GM19043 (cell line): ENCODE measurements around the gene HERC3.
A peak's percentile ranks its signal among the peaks of the same experiment; 100 is the strongest.

Source experiments
- ATAC-seq: cut with Tn5 transposase; IDR thresholded peaks from one replicate; pipeline ENCODE4 v1.9.1; 2021; ENCODE audit warnings: low read depth; ENCODE audit not compliant: unreplicated experiment

The HERC3 gene

GRCh38 chr4:88591787-88592599 is at the start of gene HERC3:
Gene HERC3, plus strand, starts transcription at chr4:88592480. Its CDS starts 13,344 bp downstream, at chr4:88605824.
- ATAC-seq, result peak; percentile 95

DNA sequence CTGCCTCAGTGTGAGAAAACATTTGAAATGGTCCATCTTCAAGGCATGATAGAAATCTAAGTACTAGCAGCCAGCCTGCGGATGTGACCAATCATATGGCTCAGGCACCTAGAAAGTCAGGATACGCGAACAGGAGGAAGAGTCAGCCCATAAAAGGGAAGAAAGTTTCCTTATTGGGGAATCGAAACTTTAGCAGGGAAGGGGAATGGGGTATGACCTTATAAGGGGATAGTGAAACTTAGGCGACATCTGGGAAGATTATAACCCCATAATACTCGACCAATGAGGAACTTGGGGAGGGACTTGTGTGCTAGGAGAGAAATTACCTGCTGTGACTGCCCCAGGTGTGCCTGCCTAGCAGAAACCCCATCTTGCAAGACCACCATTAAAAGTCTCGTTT is 42.5 kb upstream of the HERC3 start:
- no peak for ATAC-seq

GRCh38 chr4:88567591-88567990 is 24.7 kb upstream of the HERC3 start:
- no peak for ATAC-seq

GRCh38 chr4:88570001-88570400 is 22.3 kb upstream of the HERC3 start:
- no peak for ATAC-seq

DNA sequence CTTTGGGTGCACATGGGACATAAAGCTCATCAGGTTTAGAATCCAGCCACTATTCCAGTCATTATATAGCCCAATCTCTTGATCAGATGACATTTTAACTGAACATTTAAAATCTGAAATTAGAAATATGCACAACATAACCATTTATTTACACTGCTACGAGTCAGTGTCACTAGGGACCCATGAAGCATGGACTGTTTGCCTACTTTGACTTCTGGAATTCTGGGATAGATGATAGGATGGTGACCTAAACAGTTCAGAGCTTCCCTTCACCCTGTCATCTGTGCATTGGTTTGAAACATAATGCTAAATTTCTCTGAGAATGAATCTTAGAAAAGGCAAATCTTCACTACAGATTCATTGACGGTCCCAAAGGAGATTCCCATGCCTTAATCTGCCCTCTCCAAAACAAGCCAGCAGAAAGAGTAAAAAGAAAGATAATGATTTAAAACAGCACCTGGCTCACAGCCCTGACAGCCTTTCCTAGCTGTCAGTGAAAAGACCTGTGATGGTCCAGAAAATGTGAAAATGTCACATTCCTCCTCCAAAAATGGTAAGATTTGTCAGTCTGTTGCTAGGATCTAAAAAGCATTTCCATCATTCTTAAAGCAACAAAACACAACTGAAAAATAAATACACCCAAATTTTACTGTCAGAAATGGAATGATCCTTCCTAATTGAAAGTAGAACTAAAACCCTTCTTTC is 18.9 kb upstream of the HERC3 start:
- ATAC-seq, result no peak

GRCh38 chr4:88573995-88574394 is 18.3 kb upstream of the HERC3 start:
- no peak for ATAC-seq

DNA sequence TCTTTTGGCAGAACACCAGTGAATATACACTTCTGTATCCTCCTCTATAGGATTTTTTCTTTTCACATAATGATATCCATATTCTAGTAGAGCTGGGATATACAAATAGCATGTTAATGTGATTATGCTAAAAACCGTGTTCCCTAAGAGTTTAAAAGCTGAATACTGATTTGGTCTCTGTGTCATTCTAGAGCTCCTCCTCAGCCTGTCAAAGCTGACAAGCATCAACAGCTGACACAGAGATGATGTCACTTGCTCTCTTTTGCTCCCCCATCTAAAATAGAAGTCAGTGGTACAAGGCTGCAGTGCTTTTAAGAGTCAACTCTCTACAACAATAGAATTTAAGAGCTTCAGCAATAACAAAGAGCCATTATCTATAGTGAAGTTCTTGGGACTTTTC is 17.1 kb upstream of the HERC3 start:
- ATAC-seq, result no peak

DNA sequence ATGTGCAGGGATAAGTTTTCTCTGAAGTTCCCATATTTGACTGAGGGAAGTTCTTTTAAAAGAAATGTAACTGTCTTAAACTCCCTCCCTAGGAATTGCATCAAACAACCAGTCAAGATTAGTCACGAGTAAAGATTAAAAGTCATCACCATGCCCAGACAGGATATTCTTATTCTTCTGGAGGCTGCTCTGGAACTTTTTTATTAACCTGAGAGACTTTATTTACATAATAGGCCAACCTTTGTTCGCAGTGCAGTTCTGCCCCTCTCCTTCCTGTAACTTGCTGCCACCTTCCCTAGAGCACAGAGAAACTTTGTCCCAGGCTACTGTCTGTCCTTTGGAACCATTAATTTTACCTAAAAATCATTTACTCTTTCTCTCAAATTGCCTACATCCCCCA is 9.8 kb upstream of the HERC3 start:
- no peak for ATAC-seq

DNA sequence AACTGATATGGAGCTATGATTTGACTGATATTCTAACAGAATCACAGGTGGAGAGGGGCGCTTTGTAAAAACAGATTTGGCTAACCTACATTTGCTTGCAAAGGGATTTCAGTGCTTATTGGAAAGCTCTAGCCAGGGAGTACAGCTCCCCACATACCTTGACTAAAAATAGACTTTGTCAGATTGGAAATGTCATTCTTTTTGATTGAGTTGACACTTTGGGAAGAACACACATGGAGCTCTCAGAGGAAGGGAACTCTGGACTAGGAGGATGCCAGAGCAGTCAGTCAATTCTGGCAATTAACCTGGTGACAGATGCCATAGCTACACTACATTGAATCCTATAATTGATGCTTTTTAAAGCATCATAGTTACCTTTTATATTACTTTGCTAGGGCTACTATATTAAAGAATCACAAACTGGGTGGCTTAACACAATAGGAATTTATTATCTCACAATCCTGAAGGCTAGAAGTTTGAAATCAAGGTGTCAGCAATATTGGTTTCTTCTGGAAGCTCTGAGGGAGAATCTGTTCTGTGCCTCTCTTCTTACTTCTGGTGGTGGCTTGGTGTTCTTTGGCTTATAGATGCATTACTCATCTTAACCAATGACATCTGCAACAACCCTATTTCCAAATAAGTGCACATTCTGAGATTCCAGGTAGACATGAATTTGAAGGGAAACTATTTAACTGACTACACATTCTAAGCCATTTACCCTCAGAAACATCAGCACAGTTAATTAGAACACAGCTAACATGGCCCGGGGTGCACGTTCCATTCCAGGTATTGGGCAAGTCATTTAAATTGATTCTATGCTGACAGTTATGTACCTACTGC is 8.4 kb upstream of the HERC3 start:
- ATAC-seq, result no peak

DNA sequence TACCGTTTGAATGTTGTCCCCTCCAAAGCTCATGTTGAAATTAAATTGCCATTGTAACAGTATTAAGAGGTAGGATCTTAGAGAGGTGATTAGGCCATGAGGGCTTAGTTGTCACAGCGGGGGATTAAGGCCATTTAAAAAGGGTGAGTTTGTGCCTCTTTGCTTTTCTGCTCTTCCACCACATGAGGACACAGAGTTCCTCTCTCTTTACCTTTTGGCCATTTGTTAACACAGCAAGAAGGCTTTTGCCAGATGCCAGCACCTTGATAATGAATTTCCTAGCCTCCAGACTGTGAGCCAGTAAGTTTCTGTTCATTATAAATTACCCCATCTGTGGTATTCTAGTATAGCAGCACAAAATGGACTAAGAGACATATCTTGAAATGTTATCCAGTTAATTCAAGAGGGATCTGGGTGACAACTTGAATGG is 7.8 kb upstream of the HERC3 start:
- ATAC-seq, result no peak

- ATAC-seq, result no peak
These were observed 6.4 kb upstream of the HERC3 start for GRCh38 chr4:88585917-88586316.

DNA sequence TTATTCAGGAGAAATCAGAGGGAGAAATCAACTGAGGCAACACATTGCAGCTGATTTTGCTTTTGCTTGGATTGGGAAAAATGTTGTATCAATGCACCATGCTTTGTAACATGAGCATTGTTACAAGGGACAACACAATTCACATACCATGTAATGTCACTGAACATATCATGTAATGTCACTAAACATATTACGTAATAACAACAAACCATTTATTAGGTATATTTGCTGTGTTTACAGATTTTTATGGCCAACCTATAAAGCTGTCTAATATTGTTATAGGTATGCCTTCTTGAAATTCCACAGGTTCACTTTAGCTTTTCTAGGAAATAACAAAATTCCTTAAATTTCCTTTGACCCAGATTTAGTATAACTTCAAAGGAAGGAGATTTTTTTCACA is 5.0 kb upstream of the HERC3 start:
- no peak for ATAC-seq

DNA sequence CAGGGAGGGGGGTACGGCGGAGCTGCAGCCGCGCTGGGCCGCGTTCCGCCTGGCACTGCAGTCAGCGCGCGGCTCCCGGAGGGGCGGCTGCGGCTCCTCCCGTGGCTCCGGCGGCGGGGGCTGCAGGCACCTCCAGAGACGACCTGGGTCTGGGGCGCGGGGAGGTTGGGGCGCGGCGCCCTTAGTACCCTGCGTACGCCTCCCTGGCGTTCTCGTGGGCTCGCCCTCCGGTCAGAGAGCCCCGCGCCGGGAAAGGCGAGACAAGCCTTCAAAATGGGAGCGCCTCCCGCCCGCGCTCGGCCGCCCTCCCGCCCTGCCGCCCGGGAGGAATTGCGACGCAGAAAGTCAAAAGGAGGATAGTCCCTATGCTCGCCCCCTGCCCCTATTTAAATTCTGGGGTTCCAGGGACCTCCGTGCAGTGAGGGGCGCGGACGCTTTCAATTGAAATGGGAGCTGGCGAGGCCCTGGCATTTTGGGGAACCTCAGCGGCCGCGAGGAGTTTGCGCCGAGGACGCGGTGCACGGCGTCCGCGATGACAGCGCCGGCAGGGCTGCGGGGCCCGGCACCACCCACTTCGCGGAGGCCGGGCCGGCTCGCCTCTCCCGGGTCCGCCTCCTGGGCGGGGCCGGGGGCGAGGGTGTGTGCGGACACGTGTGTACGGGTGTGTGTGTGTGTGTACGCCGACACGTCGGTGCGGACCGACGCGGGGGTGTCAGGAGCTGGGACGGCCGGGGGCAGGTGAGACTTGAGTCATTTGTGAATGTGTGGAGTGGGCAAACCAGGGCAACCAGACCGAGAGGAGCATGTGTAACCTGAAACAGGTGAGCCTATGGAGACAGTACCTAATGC is 544 bp downstream of the HERC3 start:
- ATAC-seq, result peak; percentile 65

GRCh38 chr4:88597970-88598660 is 5.8 kb downstream of the HERC3 start:
- no peak for ATAC-seq

- ATAC-seq, result no peak
These were observed 7.0 kb downstream of the HERC3 start for GRCh38 chr4:88599298-88599697.

DNA sequence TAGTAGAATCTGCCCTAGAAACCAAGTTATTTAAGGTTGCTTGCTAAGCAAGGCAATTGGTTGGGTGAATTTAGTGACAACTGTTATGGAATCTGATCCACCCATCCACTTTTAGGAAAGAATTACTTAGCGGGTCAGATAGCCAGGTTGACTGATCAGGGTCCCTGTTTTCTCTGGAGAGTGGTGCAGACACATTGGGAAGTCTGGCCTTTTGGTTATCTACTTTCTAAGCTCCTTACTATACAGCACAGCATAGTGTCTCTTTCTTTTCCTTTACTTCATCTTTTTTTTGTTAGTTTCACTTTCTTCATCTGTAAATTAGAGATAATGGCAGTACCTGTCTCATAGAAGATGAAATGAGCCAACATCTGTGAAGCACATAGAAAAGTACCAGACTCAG is 7.4 kb downstream of the HERC3 start:
- ATAC-seq, result no peak

DNA sequence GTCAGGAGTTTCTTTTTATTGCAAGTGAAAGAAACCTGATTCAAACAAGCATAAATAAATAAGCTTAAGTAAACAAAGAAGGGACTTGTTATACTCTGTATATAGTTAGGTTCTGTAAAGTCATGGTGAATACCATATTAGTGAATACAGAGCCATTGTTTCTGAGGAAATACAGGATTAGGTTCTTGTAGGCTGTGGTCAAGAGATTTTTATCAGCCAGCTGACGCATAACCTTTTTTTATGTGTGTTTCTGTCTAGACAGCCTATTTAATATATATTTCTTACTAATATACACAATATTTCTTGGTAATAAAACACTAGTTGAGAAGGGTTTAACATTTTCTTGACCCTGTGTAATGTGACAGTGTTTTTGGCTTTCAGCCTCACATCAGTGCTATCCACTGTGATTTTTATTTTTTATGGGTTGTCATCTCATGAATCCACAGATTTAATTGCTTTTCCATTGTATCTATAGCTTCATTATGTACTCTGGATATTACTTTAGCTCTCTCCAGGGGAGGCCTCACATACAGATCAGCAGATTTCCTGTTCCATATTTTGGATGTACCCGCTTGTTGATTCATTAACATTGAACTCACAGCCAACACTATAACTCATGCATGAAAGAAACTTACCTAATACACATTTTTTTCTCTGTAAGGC is 8.0 kb downstream of the HERC3 start:
- no peak for ATAC-seq

GRCh38 chr4:88604978-88605678 is 12.8 kb downstream of the HERC3 start:
- no peak for ATAC-seq

- ATAC-seq, result no peak
These were observed 13.5 kb downstream of the HERC3 start for GRCh38 chr4:88605736-88606135.
